Measurements from ENCODE around the gene ACKR2.
A peak's percentile ranks its signal among the peaks of the same experiment; 100 is the strongest.

Gene ACKR2

GRCh38 chr3:42892807-42893206 lies 83.6 kb downstream of the ACKR2 start:
- DNase-seq: no peak

GRCh38 chr3:42894698-42895579 lies 85.7 kb downstream of the ACKR2 start:
- DNase-seq: no peak

GRCh38 chr3:42895580-42895868 lies 86.3 kb downstream of the ACKR2 start:
- no peak for DNase-seq

- DNase-seq: no peak
Observed at GRCh38 chr3:42898896-42899675, 89.8 kb downstream of the ACKR2 start.

GRCh38 chr3:42900226-42901072 lies 91.2 kb downstream of the ACKR2 start:
- no peak for DNase-seq

GRCh38 chr3:42901073-42901415 lies 91.8 kb downstream of the ACKR2 start:
- no peak for DNase-seq

GRCh38 chr3:42902257-42902656 lies 93.0 kb downstream of the ACKR2 start:
- no peak for DNase-seq

- DNase-seq: no peak
Observed at GRCh38 chr3:42904076-42904475, 94.8 kb downstream of the ACKR2 start.

GRCh38 chr3:42905740-42906069 lies 96.5 kb downstream of the ACKR2 start:
- no peak for DNase-seq

GRCh38 chr3:42906070-42906847 lies 97.0 kb downstream of the ACKR2 start, which contains the start of gene ZNF662:
TSS of gene ZNF662 (plus strand) at chr3:42906142. CDS start at chr3:42908115, 1,973 bp downstream.
- DNase-seq: peak; percentile 37

- peak; percentile 0 for DNase-seq
Observed at GRCh38 chr3:42906848-42907183, 97.6 kb downstream of the ACKR2 start.

GRCh38 chr3:42908675-42909074 lies 99.4 kb downstream of the ACKR2 start:
- DNase-seq: no peak

- no peak for DNase-seq
Observed at GRCh38 chr3:42911551-42911950, 102.3 kb downstream of the ACKR2 start.

GRCh38 chr3:42914771-42915515 lies 105.7 kb downstream of the ACKR2 start:
- no peak for DNase-seq
